AG09319 (cell line): Measurements from ENCODE around the gene NCOA5.
"Not testable (repeated sequence)": the region's sequence is repeated elsewhere in the genome, so short reads cannot be mapped to it uniquely, and the experiment has no call there.

ENCODE experiments used
- DNase-seq: peaks from one replicate; pipeline ENCODE4 v3.0.0-alpha.2; 2010; ENCODE audit warnings: low read depth; ENCODE audit errors: extremely low read depth
- TF ChIP-seq, protein P1 (sequence below): IDR thresholded peaks from 2 replicates; pipeline ENCODE4 v1.5.1; 2011; ENCODE audit warnings: low read depth, mild to moderate bottlenecking, inconsistent platforms, low read length, moderate library complexity

Gene NCOA5

DNA sequence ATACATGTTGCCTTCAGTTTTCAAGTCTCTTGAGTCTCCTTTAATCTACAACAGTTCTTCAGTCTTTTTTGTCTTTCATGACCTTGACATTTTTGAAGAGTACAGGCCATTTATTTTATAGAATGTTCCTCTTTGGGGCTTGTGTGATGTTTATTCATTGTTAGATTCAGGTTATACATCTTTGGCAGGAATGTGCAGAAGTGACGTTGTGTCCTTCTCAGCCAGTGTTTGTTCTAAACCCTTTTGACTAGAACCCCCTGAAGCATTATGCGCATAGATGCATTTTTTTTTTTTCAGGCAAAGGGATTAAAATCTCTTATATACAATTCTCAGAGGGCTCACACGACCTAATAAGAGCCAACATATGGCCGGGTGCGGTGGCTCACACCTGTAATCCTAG is 11.2 kb upstream of the NCOA5 start:
- DNase-seq: no peak
- TF ChIP-seq, protein P1, sequence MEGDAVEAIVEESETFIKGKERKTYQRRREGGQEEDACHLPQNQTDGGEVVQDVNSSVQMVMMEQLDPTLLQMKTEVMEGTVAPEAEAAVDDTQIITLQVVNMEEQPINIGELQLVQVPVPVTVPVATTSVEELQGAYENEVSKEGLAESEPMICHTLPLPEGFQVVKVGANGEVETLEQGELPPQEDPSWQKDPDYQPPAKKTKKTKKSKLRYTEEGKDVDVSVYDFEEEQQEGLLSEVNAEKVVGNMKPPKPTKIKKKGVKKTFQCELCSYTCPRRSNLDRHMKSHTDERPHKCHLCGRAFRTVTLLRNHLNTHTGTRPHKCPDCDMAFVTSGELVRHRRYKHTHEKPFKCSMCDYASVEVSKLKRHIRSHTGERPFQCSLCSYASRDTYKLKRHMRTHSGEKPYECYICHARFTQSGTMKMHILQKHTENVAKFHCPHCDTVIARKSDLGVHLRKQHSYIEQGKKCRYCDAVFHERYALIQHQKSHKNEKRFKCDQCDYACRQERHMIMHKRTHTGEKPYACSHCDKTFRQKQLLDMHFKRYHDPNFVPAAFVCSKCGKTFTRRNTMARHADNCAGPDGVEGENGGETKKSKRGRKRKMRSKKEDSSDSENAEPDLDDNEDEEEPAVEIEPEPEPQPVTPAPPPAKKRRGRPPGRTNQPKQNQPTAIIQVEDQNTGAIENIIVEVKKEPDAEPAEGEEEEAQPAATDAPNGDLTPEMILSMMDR: no peak

DNA sequence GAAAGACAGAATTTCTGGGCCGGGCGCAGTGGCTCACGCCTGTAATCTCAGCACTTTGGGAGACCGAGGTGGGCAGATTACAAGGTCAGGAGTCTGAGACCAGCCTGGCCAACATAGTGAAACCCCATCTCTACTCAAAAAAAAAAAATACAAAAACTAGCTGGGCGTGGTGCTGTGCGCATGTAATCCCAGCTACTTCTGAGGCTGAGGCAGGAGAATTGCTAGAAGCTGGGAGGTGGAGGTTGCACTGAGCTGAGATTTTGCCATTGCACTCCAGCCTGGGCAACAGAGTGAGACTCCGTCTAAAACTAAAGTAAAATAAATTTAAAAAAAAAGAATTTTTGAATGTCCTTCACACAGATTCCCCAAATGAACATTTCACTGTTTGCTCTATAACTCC is 10.7 kb upstream of the NCOA5 start:
- DNase-seq: not testable (repeated sequence)

DNA sequence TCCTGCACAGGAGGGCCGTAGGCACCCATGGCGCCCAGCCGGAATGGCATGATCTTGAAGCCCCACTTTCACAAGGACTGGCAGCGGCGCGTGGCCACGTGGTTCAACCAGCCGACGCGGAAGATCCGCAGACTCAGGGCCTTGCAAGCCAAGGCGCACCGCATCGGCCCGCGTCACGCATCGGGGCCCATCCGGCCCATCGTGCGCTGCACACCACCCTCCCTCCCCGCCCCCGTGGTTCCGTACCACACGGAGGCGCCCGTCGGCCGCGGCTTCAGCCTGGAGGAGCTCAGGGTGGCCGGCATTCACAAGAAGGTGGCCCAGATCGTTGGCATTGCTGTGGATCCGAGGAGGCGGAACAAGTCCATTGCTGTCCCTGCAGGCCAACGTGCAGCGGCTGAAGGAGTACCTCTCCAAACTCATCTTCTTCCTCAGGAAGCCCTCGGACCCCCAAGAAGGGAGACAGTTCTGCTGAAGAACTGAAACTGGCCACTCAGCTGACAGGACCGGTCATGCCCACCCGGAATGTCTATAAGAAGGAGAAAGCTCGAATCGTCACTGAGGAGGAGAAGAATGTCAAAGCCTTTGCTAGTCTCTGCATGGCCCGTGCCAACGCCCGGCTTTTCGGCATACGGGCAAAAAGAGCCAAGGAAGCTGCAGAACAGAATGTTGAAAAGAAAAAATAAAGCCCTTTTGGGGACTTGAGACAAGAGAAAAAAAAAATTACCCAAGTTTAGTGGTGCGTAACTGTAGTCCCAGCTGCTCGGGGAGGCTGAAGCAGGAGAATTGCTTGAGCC is 9.9 kb upstream of the NCOA5 start:
- TF ChIP-seq, protein P1: no peak
- DNase-seq: no peak

DNA sequence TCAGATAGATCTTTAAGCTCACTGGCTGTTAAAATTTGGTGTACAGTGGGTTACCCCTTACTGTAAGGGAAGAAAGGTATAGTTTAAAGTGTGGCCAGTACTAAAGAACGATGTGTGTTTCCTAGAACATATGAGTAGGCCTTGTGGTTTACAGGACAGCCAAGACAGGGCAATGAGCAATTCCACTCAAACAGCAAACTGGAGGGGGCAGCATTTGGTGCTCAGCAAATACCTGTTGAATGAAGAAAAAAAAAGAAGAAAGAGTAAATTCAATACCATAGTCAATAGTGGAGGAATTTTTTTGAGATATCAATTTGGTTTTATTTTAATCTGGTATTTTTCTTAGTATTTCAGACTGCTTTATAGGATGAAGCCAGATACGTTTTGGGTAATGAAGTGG is 3.8 kb upstream of the NCOA5 start:
- TF ChIP-seq, protein P1: no peak
- no peak for DNase-seq

DNA sequence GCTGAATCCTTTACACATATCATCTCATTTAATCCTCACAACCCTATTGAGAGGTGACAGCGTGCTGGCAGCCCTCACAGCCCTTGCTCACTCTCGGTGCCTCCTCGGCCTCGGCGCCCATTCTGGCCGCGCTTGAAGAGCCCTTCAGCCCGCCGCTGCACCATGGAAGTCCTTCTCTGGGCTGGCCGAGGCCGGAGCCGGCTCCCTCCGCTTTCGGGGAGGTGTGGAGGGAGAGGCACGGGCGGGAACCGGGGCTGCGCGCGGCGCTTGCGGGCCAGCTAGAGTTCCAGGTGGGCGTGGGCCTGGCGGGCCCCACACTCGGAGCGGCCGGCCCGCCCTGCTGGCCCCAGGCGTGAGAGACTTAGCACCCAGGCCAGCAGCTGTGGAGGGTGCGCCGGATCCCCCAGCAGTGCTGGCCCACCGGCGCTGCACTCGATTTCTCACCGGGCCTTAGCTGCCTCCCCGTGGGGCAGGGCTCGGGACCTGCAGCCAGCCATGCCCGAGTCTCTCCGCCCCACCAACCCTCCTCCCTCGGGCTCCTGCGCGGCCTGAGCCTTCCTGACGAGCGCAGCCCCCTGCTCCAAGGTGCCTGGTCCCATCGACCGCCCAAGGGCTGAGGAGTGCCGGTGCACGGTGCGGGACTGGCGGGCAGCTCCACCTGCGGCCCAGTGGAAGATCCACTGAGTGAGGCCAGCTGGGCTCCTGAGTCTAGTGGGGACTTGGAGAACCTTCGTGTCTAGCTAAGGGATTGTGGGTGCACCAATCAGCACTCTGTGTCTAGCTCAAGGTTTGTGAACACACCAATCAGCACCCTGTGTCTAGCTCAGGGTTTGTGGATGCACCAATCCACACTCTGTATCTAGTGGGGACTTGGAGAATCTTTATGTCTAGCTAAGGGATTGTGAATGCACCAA is 2.1 kb upstream of the NCOA5 start:
- not testable (repeated sequence) for DNase-seq

DNA sequence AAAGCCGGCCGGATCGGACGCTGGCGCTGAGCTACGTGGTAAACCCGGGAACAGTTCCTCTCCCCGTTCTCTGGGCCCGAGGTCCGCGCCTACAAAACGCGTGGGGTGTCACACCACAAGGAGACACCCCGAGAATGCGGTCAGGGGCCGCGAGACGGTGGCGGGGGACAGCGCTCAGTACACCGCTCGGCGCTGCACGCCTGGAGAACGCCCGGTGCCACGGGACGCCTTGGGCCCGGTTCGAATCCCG is 670 bp downstream of the NCOA5 start:
- DNase-seq: no peak

DNA sequence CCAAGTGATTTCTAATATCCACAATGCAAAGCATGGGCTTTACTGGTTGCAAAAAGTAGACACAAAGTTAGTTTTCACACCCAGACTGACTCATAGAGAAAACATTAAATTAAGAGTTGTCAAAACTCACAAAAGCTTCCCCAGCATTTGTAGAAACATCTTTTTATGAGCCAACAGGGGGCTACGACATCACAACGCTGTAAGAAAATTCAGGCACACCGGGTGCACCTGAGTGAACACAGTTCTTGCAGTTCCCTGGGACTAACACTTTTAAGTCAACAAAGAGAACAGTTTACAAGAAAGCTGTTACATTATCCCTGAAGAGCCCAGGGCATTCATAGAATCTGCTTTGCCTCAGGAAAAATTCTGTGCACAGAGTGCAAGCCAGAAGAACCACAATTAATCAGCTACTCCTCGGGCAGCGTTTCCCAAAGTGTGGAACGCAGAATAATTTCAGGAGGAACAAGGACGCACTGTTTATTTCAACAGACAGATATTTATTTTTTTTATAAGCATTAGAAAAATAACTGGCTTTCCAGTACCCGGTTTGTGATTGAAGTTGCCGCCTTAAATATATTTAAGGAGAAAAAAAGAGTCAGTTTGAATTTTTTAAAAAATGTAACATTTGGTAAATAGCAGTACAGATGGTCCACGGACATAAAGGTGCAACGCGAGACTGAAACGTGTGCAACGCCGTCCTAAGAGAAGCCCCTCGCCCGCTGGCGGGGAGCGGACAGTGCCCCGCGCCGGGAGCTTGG is 1.2 kb downstream of the NCOA5 start:
- TF ChIP-seq, protein P1: no peak
- no peak for DNase-seq

More for the DNA sequence above, 670 bp downstream of the NCOA5 start:
- TF ChIP-seq, protein P1: no peak

DNA sequence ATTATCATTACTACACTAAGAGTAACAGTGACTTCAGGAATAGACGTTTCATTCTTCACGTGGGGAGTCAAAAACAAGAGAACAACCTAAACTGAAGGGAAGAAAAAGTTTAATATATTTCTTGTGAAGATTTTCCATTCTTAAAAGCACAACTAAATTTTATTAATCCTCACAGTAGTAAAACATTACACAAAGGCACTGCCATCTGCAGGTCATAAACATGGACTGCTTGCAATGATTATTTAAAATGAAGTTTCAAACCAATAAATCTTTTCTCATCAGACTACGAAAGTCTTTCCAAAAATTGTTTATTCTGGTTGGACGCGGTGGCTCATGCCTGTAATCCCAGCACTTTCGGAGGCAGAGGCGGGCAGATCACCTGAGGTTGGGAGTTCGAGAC is 2.6 kb downstream of the NCOA5 start:
- DNase-seq: no peak
- TF ChIP-seq, protein P1: peak; percentile 42
